GM23248 (cell line): ENCODE measurements around the gene CCZ1.
"Not testable (repeated sequence)": the region's sequence is repeated elsewhere in the genome, so short reads cannot be mapped to it uniquely, and the experiment has no call there.

Experiments
- EZH2 ChIP-seq: fragments of 200-600 bp; sonication (generic); IDR thresholded peaks from 2 replicates; pipeline ENCODE4 v1.6.1; 2018; ENCODE audit warnings: antibody characterized with exemption, mild to moderate bottlenecking; ENCODE audit not compliant: insufficient read depth, poor library complexity, severe bottlenecking
- EZH2phosphoT487 ChIP-seq: fragments of 200-600 bp; sonication (generic); IDR thresholded peaks from 2 replicates; pipeline ENCODE4 v1.6.1; 2018; ENCODE audit warnings: antibody characterized with exemption, moderate library complexity, mild to moderate bottlenecking, low read depth; ENCODE audit not compliant: insufficient read depth

DNA sequence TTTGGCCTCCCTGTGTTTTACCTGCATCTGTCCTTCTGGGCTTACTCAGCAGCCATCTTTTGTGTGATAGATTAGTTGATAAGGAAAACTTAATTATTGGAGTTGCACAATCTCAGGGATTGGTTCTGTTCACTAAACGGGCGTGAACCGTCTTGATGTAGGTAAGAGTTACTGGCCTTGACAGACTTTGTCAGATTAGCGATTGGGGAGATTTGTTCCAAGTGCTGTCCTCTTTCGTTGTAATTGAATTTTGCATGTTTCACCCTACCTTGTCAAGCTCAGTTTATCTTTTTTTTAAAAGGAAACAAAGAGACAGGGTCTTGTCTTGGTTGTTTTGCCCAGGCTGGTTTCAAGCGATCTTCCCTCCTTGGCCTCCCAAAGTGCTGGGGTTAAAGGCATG lies 4.5 kb downstream of the CCZ1 start:
- TF ChIP-seq EZH2phosphoT487, EZH2: not testable (repeated sequence)
